MM.1S (cell line): ENCODE results near the gene ALDH16A1.

Experiments
- EZH2 ChIP-seq: fragments of 300-600 bp; sonication (generic); optimal IDR thresholded peaks from 2 replicates; pipeline ENCODE3; 2017; ENCODE audit warnings: low read depth, mild to moderate bottlenecking, antibody characterized with exemption, low read length, mixed read lengths
- TF ChIP-seq, protein P1 (sequence below): fragments of 300-600 bp; sonication (generic); IDR thresholded peaks from 2 replicates; pipeline ENCODE4 v1.5.1; 2016; ENCODE audit warnings: antibody characterized with exemption, low read length, mixed read lengths

- TF ChIP-seq, protein P1, sequence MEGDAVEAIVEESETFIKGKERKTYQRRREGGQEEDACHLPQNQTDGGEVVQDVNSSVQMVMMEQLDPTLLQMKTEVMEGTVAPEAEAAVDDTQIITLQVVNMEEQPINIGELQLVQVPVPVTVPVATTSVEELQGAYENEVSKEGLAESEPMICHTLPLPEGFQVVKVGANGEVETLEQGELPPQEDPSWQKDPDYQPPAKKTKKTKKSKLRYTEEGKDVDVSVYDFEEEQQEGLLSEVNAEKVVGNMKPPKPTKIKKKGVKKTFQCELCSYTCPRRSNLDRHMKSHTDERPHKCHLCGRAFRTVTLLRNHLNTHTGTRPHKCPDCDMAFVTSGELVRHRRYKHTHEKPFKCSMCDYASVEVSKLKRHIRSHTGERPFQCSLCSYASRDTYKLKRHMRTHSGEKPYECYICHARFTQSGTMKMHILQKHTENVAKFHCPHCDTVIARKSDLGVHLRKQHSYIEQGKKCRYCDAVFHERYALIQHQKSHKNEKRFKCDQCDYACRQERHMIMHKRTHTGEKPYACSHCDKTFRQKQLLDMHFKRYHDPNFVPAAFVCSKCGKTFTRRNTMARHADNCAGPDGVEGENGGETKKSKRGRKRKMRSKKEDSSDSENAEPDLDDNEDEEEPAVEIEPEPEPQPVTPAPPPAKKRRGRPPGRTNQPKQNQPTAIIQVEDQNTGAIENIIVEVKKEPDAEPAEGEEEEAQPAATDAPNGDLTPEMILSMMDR, result peak; percentile 34
- no peak for TF ChIP-seq EZH2
Observed at GRCh38 chr19:49430678-49431329, 22.2 kb upstream of the ALDH16A1 start.
